Measurements from ENCODE around the gene FLNB. TPM values are rescaled to one million over a fixed set of nuclear protein-coding genes. Genes with fewer than 3 reads are reported as not detected.

Gene FLNB
- polyA plus RNA-seq, 1 donor from 2014 or later, result 10.3 TPM

DNA sequence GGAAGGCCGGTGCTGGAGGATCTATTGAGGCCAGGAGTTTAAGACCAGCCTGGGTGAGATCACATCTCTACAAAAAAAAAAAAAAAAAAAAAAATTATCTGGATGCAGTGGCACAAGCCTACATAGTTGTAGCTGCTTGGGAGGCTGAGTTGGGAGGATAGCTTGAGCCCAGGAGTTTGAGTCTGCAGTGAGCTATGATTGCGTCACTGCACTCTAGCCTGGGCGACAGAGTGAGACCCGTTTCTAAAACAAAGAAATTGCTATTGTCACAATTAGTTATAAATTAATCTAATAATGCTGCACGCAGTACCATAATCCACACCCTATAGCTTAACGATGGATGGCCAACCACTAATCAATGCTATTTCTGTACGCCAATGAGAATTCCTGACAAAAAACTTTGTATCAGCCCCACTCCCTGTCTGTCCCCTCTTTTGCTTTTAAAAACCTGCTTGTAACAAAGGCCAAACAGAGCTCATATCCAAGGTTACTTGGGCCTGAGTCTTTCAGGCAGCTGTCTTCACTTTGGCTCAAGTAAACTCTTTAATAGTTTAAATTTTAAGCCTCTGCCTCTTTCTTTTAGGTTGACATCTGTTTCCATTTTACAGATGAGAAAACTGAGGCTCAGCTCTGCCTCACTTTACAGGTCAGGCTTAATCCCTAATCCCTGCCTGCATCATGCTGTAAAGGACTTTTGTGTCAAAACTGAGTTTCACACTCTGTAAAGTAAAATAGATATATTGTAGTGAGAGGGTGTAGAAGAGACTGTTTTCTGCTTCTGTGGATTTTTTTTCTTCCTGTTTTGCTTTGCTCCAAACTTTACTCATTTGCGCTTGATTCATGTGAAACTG is 10.9 kb downstream of the FLNB start:
- H2AFZ ChIP-seq (ENCODE audit: low read depth, low read length), result no peak overlapping the region
- no peaks in the 10 kb centered on the region for H3F3A ChIP-seq (ENCODE audit: insufficient read depth, low read length, poor library complexity, severe bottlenecking)
- H3K79me2 ChIP-seq (replicated peaks; ENCODE audit: insufficient read depth, low read length), result no peaks in the 10 kb centered on the region
- H3K9ac ChIP-seq (ENCODE audit: low read length), result no peak overlapping the region
- H3K4me2 ChIP-seq (ENCODE audit: low read length), result no peak overlapping the region
- H4K20me1 ChIP-seq (ENCODE audit: insufficient read depth), result no peaks in the 10 kb centered on the region
- no peaks in the 10 kb centered on the region for H3K36me3 ChIP-seq (ENCODE audit: insufficient read depth, low read length)
- TF ChIP-seq, protein P1, sequence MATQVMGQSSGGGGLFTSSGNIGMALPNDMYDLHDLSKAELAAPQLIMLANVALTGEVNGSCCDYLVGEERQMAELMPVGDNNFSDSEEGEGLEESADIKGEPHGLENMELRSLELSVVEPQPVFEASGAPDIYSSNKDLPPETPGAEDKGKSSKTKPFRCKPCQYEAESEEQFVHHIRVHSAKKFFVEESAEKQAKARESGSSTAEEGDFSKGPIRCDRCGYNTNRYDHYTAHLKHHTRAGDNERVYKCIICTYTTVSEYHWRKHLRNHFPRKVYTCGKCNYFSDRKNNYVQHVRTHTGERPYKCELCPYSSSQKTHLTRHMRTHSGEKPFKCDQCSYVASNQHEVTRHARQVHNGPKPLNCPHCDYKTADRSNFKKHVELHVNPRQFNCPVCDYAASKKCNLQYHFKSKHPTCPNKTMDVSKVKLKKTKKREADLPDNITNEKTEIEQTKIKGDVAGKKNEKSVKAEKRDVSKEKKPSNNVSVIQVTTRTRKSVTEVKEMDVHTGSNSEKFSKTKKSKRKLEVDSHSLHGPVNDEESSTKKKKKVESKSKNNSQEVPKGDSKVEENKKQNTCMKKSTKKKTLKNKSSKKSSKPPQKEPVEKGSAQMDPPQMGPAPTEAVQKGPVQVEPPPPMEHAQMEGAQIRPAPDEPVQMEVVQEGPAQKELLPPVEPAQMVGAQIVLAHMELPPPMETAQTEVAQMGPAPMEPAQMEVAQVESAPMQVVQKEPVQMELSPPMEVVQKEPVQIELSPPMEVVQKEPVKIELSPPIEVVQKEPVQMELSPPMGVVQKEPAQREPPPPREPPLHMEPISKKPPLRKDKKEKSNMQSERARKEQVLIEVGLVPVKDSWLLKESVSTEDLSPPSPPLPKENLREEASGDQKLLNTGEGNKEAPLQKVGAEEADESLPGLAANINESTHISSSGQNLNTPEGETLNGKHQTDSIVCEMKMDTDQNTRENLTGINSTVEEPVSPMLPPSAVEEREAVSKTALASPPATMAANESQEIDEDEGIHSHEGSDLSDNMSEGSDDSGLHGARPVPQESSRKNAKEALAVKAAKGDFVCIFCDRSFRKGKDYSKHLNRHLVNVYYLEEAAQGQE (IDR thresholded peaks at IDR 0.05; ENCODE audit: borderline replicate concordance), result no peak
- TF ChIP-seq SMC3 (conservative IDR thresholded peaks at IDR 0.05; ENCODE audit: poor library complexity) (no peak), EZH2 (IDR thresholded peaks at IDR 0.05; ENCODE audit: borderline replicate concordance, insufficient read depth, low read length, poor library complexity, severe bottlenecking) (no peak), MXI1 (conservative IDR thresholded peaks at IDR 0.05; ENCODE audit: poor library complexity, severe bottlenecking) (no peak), RAD21 (conservative IDR thresholded peaks at IDR 0.05) (no peak)
- TF ChIP-seq, protein P2, sequence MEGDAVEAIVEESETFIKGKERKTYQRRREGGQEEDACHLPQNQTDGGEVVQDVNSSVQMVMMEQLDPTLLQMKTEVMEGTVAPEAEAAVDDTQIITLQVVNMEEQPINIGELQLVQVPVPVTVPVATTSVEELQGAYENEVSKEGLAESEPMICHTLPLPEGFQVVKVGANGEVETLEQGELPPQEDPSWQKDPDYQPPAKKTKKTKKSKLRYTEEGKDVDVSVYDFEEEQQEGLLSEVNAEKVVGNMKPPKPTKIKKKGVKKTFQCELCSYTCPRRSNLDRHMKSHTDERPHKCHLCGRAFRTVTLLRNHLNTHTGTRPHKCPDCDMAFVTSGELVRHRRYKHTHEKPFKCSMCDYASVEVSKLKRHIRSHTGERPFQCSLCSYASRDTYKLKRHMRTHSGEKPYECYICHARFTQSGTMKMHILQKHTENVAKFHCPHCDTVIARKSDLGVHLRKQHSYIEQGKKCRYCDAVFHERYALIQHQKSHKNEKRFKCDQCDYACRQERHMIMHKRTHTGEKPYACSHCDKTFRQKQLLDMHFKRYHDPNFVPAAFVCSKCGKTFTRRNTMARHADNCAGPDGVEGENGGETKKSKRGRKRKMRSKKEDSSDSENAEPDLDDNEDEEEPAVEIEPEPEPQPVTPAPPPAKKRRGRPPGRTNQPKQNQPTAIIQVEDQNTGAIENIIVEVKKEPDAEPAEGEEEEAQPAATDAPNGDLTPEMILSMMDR (IDR thresholded peaks at IDR 0.05; ENCODE audit: poor library complexity, severe bottlenecking), result no peak
- H3K9me2 ChIP-seq (ENCODE audit: insufficient read depth, low read length), result no peaks in the 10 kb centered on the region
- H3K4me3 ChIP-seq (ENCODE audit: low read length), result no peak overlapping the region
- no peak overlapping the region for H3K27ac ChIP-seq (ENCODE audit: low read length)
- H3K9me3 ChIP-seq (ENCODE audit: low read length), result no peaks in the 10 kb centered on the region
- no peaks in the 10 kb centered on the region for H3K27me3 ChIP-seq (ENCODE audit: insufficient read depth, low read depth, low read length)

DNA sequence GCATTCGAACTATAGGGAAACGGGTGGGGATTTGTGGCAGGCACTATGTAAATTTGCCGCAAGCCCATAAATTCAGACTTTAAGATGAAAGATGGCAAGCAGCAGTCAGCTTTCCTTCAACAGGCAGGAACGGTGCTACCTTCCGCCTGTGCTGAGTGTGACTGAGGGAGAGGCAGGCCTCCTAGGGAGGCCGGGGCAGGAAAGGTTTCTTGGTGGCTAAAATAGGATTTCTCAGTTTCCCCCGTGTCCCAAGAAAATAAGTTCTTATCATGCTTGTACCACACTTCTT is 12.5 kb downstream of the FLNB start:
- Histone ChIP-seq H4K20me1 (ENCODE audit: insufficient read depth) (no peaks in the 10 kb centered on the region), H3K9ac (ENCODE audit: low read length) (no peak overlapping the region), H3K9me3 (ENCODE audit: low read length) (no peaks in the 10 kb centered on the region), H2AFZ (ENCODE audit: low read depth, low read length) (no peak overlapping the region), H3F3A (ENCODE audit: insufficient read depth, low read length, poor library complexity, severe bottlenecking) (no peaks in the 10 kb centered on the region), H3K79me2 (replicated peaks; ENCODE audit: insufficient read depth, low read length) (no peaks in the 10 kb centered on the region), H3K4me3 (ENCODE audit: low read length) (no peak overlapping the region), H3K4me2 (ENCODE audit: low read length) (no peak overlapping the region), H3K9me2 (ENCODE audit: insufficient read depth, low read length) (no peaks in the 10 kb centered on the region), H3K27ac (ENCODE audit: low read length) (no peak overlapping the region), H3K36me3 (ENCODE audit: insufficient read depth, low read length) (no peaks in the 10 kb centered on the region), H3K27me3 (ENCODE audit: insufficient read depth, low read depth, low read length) (no peaks in the 10 kb centered on the region)
- TF ChIP-seq, protein P1 (IDR thresholded peaks at IDR 0.05; ENCODE audit: borderline replicate concordance), result no peak
- TF ChIP-seq MXI1 (conservative IDR thresholded peaks at IDR 0.05; ENCODE audit: poor library complexity, severe bottlenecking), result no peak
- no peak for TF ChIP-seq TAF1 (IDR thresholded peaks at IDR 0.05; ENCODE audit: low read depth)
- no peak for TF ChIP-seq POLR2AphosphoS5 (IDR thresholded peaks at IDR 0.05)
- no peak for TF ChIP-seq EZH2 (IDR thresholded peaks at IDR 0.05; ENCODE audit: borderline replicate concordance, insufficient read depth, low read length, poor library complexity, severe bottlenecking)
- no peak for TF ChIP-seq EP300 (conservative IDR thresholded peaks at IDR 0.05; ENCODE audit: poor library complexity, severe bottlenecking)
